RWPE1 (cell line): ENCODE results near the gene ACTR8.

Source experiments
- CTCF ChIA-PET: fragments of 350-600 bp; sonication (Branson Sonifier 250); formaldehyde crosslinking; extraction: SDS; loops from one replicate; lab custom pipeline; 2021; lab: Yijun Ruan, JAX
- POLR2A ChIA-PET: fragments of 400-600 bp; formaldehyde crosslinking; extraction: SDS; loops from one replicate; lab custom pipeline; 2020; ENCODE audit warnings: antibody characterized with exemption; ENCODE audit not compliant: low non-redundant PET; lab: Yijun Ruan, JAX
- DNase-seq: peaks from one replicate; pipeline ENCODE4 v3.0.0; 2012; ENCODE audit warnings: low spot score
- H3K27ac ChIP-seq: fragments of 450-650 bp; 2 replicates; pipeline ENCODE4 v1.5.1; 2017
- CTCF ChIP-seq: fragments of 450-650 bp; conservative IDR thresholded peaks from 2 replicates; pipeline ENCODE4 v1.5.1; 2017; ENCODE audit warnings: low read depth, mild to moderate bottlenecking

Gene ACTR8

GRCh38 chr3:53822331-53822741, 59.6 kb downstream of the ACTR8 start:
- POLR2A ChIA-PET = no interaction called here
- H3K27ac ChIP-seq = no peak overlapping the region

GRCh38 chr3:53821631-53822121, 60.3 kb downstream of the ACTR8 start:
- ChIA-PET POLR2A (no interaction called here), CTCF (no interaction called here)
- H3K27ac ChIP-seq = no peak overlapping the region
- TF ChIP-seq CTCF = no peak
- peak; percentile 17 for DNase-seq

More at GRCh38 chr3:53822331-53822741, 59.6 kb downstream of the ACTR8 start:
- no peak for TF ChIP-seq CTCF
- CTCF ChIA-PET = no interaction called here
- no peak for DNase-seq

GRCh38 chr3:53820756-53821580, 61.0 kb downstream of the ACTR8 start:
- no peak for DNase-seq
- no peak overlapping the region for H3K27ac ChIP-seq
- ChIA-PET CTCF (no interaction called here), POLR2A (no interaction called here)
- no peak for TF ChIP-seq CTCF

GRCh38 chr3:53820084-53820483, 61.9 kb downstream of the ACTR8 start:
- CTCF ChIA-PET = no interaction called here
- TF ChIP-seq CTCF = no peak
- no peak overlapping the region for H3K27ac ChIP-seq
- POLR2A ChIA-PET = no interaction called here
- DNase-seq = no peak

GRCh38 chr3:53819163-53819868, 62.6 kb downstream of the ACTR8 start:
- TF ChIP-seq CTCF = no peak
- no peak overlapping the region for H3K27ac ChIP-seq
- DNase-seq = no peak
- ChIA-PET CTCF (no interaction called here), POLR2A (no interaction called here)

GRCh38 chr3:53818221-53819162, 63.5 kb downstream of the ACTR8 start:
- no peak for TF ChIP-seq CTCF
- no peak overlapping the region for H3K27ac ChIP-seq
- ChIA-PET CTCF (interaction anchor here (0.6 kb wide), 1 partner anchor 78 kb away, joined by 3 read pairs; no protein-coding TSS in a partner anchor), POLR2A (no interaction called here)
- DNase-seq = no peak
